GM13977 (cell line): Measurements from ENCODE around the gene TIPRL.

Experiments used
- DNase-seq: peaks from one replicate; pipeline ENCODE4 v3.0.0; 2012; ENCODE audit warnings: low spot score
- in situ Hi-C: fragments of 300-500 bp; cut with MboI; formaldehyde crosslinking; loops from one replicate; pipeline ENCODE4 v1.12.0; 2022; ENCODE audit warnings: low sequenced_read_pairs, low pct_unique_long_range_greater_than_20kb, mixed read lengths, inconsistent platforms; ENCODE audit not compliant: unreplicated experiment
- TF ChIP-seq, protein P1 (sequence below): IDR thresholded peaks from 2 replicates; pipeline ENCODE4 v1.5.1; 2012; ENCODE audit warnings: mild to moderate bottlenecking, control low read depth; ENCODE audit not compliant: insufficient read depth; ENCODE audit errors: extremely low read depth, missing control alignments

The TIPRL gene

GRCh38 chr1:168157638-168158037 lies 21.1 kb upstream of the TIPRL start:
- TF ChIP-seq, protein P1, sequence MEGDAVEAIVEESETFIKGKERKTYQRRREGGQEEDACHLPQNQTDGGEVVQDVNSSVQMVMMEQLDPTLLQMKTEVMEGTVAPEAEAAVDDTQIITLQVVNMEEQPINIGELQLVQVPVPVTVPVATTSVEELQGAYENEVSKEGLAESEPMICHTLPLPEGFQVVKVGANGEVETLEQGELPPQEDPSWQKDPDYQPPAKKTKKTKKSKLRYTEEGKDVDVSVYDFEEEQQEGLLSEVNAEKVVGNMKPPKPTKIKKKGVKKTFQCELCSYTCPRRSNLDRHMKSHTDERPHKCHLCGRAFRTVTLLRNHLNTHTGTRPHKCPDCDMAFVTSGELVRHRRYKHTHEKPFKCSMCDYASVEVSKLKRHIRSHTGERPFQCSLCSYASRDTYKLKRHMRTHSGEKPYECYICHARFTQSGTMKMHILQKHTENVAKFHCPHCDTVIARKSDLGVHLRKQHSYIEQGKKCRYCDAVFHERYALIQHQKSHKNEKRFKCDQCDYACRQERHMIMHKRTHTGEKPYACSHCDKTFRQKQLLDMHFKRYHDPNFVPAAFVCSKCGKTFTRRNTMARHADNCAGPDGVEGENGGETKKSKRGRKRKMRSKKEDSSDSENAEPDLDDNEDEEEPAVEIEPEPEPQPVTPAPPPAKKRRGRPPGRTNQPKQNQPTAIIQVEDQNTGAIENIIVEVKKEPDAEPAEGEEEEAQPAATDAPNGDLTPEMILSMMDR = no peak
- in situ Hi-C loops = no loop called here
- DNase-seq = no peak

GRCh38 chr1:168159251-168159650 lies 19.5 kb upstream of the TIPRL start:
- in situ Hi-C loops = no loop called here
- DNase-seq = no peak

GRCh38 chr1:168159979-168160378 lies 18.8 kb upstream of the TIPRL start:
- DNase-seq = no peak
- TF ChIP-seq, protein P1 = no peak
- in situ Hi-C loops = no loop called here

More at GRCh38 chr1:168159251-168159650, 19.5 kb upstream of the TIPRL start:
- TF ChIP-seq, protein P1 = no peak

- in situ Hi-C loops = no loop called here
- TF ChIP-seq, protein P1 = no peak
- no peak for DNase-seq
Observed at GRCh38 chr1:168161459-168161858, 17.3 kb upstream of the TIPRL start.

DNA sequence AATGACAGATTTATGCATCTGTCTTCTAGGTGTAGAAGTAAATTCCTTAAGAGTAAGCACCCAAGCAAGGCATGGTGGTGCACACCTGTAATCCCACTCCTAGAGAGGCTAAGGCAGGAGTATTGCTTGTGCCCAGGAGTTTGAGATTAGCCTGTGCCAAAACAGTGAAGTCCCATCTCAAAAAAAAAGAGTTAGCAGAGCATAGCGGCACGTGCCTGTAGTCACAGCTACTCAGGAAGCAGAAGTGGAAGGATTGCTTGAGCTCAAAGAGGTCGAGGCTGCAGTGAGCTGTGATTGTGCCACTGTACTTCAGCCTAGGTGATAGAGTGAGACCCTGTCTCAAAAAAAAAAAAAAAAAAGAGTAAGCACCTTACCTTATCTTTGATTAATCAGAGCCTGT lies 15.1 kb upstream of the TIPRL start:
- no peak for DNase-seq
- TF ChIP-seq, protein P1 = no peak
- in situ Hi-C loops = no loop called here

DNA sequence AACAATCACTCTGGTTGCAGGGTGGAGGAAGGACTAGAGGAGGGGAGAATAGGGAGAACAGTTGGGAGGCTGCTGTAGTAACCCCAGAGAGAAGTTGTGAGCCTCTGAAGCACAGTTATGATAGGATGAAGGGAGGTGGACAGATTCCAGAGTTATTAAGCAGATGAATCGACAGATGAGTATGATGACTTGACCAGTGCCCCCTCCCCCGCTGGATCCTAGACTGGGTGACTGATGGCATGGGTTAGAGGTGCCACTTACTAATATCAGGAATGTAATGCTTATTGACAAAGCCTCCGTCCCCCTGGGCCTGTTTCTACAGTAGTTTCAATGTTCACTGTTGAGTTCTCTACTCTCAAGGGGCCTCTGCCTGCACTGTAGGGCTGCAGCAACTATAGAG lies 14.0 kb upstream of the TIPRL start:
- DNase-seq = no peak
- in situ Hi-C loops = no loop called here
- TF ChIP-seq, protein P1 = no peak

DNA sequence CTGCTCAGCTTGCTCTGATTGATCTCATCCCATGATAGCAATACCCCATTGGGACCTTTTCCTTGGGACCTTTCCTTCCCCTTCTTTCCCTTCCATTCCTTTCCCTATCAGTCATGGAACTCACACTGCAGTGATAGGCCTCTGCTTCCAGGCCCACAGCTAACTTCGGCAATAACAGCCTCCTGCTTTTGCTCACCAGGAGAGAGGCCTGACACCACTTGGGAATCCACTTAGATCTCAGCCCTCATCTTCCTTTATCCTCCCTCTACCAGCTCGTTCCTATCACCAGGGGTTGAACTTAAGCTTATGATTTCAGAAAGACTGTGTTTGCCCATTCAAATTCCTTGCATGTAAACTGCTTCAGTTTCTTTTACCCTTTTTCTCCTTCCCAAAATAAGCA lies 11.0 kb upstream of the TIPRL start:
- in situ Hi-C loops = no loop called here
- DNase-seq = no peak
- TF ChIP-seq, protein P1 = no peak
